H7 (cell line): ENCODE data around the gene HDAC3. TPM values are rescaled to one million over a fixed set of nuclear protein-coding genes. Genes with fewer than 3 reads are reported as not detected.
A peak's percentile ranks its signal among the peaks of the same experiment; 100 is the strongest.

Experiments used
- DNase-seq: peaks from one replicate; pipeline ENCODE4 v3.0.0; 2012
- H3K27me3 ChIP-seq: 2 replicates; pipeline ENCODE4 v1.6.0; 2011; ENCODE audit warnings: mild to moderate bottlenecking, low read length; ENCODE audit not compliant: control insufficient read depth, insufficient read depth
- H3K36me3 ChIP-seq: replicated peaks from 2 replicates; pipeline ENCODE4 v1.5.1; 2011; ENCODE audit warnings: low read length; ENCODE audit not compliant: control insufficient read depth, insufficient read depth
- H3K4me3 ChIP-seq: 2 replicates; pipeline ENCODE4 v1.5.1; 2011; ENCODE audit warnings: low read depth, mild to moderate bottlenecking, control low read depth, low read length, moderate library complexity; ENCODE audit not compliant: insufficient read depth
- total RNA-seq: library from RNA; depleted of rRNA; stranded (reverse); fragments of >200 nt; shearing (Covaris generic); gene quantifications from 2 replicates; pipeline ENCODE4 v1.2.3, GENCODE V29; 2014

HDAC3 gene
- total RNA-seq, 1 experiment from 2014 or later: 82.7 TPM

- no peak for DNase-seq
- H3K4me3 ChIP-seq: no peak overlapping the region
- peaks cover 32% of the 10 kb centered on the region for H3K36me3 ChIP-seq
- no peaks in the 10 kb centered on the region for H3K27me3 ChIP-seq
These were observed 32.1 kb upstream of the HDAC3 start for GRCh38 chr5:141668601-141669265.

- DNase-seq: peak; percentile 68
- H3K4me3 ChIP-seq: no peak overlapping the region
- peaks cover 26% of the 10 kb centered on the region for H3K36me3 ChIP-seq
- no peaks in the 10 kb centered on the region for H3K27me3 ChIP-seq
These were observed 29.6 kb upstream of the HDAC3 start for GRCh38 chr5:141665995-141666940.

GRCh38 chr5:141664733-141665461 lies 28.2 kb upstream of the HDAC3 start:
- Histone ChIP-seq H3K27me3 (no peaks in the 10 kb centered on the region), H3K36me3 (peaks cover 25% of the 10 kb centered on the region), H3K4me3 (no peak overlapping the region)
- peak; percentile 95 for DNase-seq

- Histone ChIP-seq H3K4me3 (no peak overlapping the region), H3K36me3 (peaks cover 16% of the 10 kb centered on the region)
These were observed 26.9 kb upstream of the HDAC3 start for GRCh38 chr5:141663506-141663905.

GRCh38 chr5:141662028-141662427 lies 25.4 kb upstream of the HDAC3 start:
- DNase-seq: no peak

More at GRCh38 chr5:141663506-141663905, 26.9 kb upstream of the HDAC3 start:
- no peak for DNase-seq
- no peaks in the 10 kb centered on the region for H3K27me3 ChIP-seq

GRCh38 chr5:141657937-141658545 lies 21.4 kb upstream of the HDAC3 start:
- peaks cover 27% of the 10 kb centered on the region for H3K36me3 ChIP-seq
- H3K27me3 ChIP-seq: no peaks in the 10 kb centered on the region
- no peak for DNase-seq
- H3K4me3 ChIP-seq: no peak overlapping the region

More at GRCh38 chr5:141662028-141662427, 25.4 kb upstream of the HDAC3 start:
- Histone ChIP-seq H3K4me3 (no peak overlapping the region), H3K27me3 (no peaks in the 10 kb centered on the region), H3K36me3 (peaks cover 21% of the 10 kb centered on the region)

GRCh38 chr5:141657404-141657803 lies 20.8 kb upstream of the HDAC3 start:
- peaks cover 27% of the 10 kb centered on the region for H3K36me3 ChIP-seq
- H3K27me3 ChIP-seq: no peaks in the 10 kb centered on the region
- DNase-seq: no peak
- no peak overlapping the region for H3K4me3 ChIP-seq

GRCh38 chr5:141656396-141656795 lies 19.7 kb upstream of the HDAC3 start:
- H3K4me3 ChIP-seq: no peak overlapping the region
- H3K27me3 ChIP-seq: no peaks in the 10 kb centered on the region
- H3K36me3 ChIP-seq: peaks cover 24% of the 10 kb centered on the region
- no peak for DNase-seq

GRCh38 chr5:141655020-141655419 lies 18.4 kb upstream of the HDAC3 start:
- no peak for DNase-seq
- Histone ChIP-seq H3K36me3 (peaks cover 22% of the 10 kb centered on the region), H3K4me3 (no peak overlapping the region), H3K27me3 (no peaks in the 10 kb centered on the region; the same call in 1 of the 2 replicates)

- Histone ChIP-seq H3K27me3 (no peaks in the 10 kb centered on the region; the same call in 1 of the 2 replicates), H3K4me3 (no peak overlapping the region), H3K36me3 (peaks cover 22% of the 10 kb centered on the region)
- DNase-seq: no peak
These were observed 17.6 kb upstream of the HDAC3 start for GRCh38 chr5:141654298-141654697.

- Histone ChIP-seq H3K4me3 (peak overlapping the region; percentile 29), H3K36me3 (peaks cover 17% of the 10 kb centered on the region), H3K27me3 (no peaks in the 10 kb centered on the region; the same call in 1 of the 2 replicates)
- DNase-seq: peak; percentile 78
These were observed 15.1 kb upstream of the HDAC3 start for GRCh38 chr5:141651728-141652105.

- DNase-seq: peak; percentile 100
- Histone ChIP-seq H3K36me3 (peaks cover 16% of the 10 kb centered on the region), H3K27me3 (no peaks in the 10 kb centered on the region; the same call in 1 of the 2 replicates), H3K4me3 (peak within 1 kb of the TSS; percentile 77)
These were observed 14.4 kb upstream of the HDAC3 start, which contains the start of gene FCHSD1 for GRCh38 chr5:141650851-141651727. Gene FCHSD1 (minus strand): TSS chr5:141651418. CDS start chr5:141651368, 50 bp downstream.

- H3K27me3 ChIP-seq: no peaks in the 10 kb centered on the region; the same call in 1 of the 2 replicates
- no peak overlapping the region for H3K4me3 ChIP-seq
- DNase-seq: no peak
- H3K36me3 ChIP-seq: peaks cover 11% of the 10 kb centered on the region
These were observed 13.3 kb upstream of the HDAC3 start for GRCh38 chr5:141649972-141650371.
